Measurements from ENCODE around the gene TMEM242.

Gene TMEM242

GRCh38 chr6:157268835-157269234 is 54.5 kb downstream of the TMEM242 start:
- no peak for DNase-seq

GRCh38 chr6:157268396-157268795 is 54.9 kb downstream of the TMEM242 start:
- DNase-seq: no peak

GRCh38 chr6:157267654-157268053 is 55.7 kb downstream of the TMEM242 start:
- DNase-seq: no peak

GRCh38 chr6:157267109-157267611 is 56.2 kb downstream of the TMEM242 start:
- no peak for DNase-seq

- DNase-seq: no peak
These were observed 56.8 kb downstream of the TMEM242 start for GRCh38 chr6:157266274-157267101.

- no peak for DNase-seq
These were observed 57.7 kb downstream of the TMEM242 start for GRCh38 chr6:157265635-157266034.

GRCh38 chr6:157265186-157265585 is 58.1 kb downstream of the TMEM242 start:
- DNase-seq: no peak

GRCh38 chr6:157264701-157265100 is 58.6 kb downstream of the TMEM242 start:
- DNase-seq: no peak

GRCh38 chr6:157263881-157264397 is 59.4 kb downstream of the TMEM242 start:
- DNase-seq: no peak

- DNase-seq: no peak
These were observed 60.2 kb downstream of the TMEM242 start for GRCh38 chr6:157263146-157263545.

- DNase-seq: no peak
These were observed 61.7 kb downstream of the TMEM242 start for GRCh38 chr6:157261606-157262005.

GRCh38 chr6:157260735-157261410 is 62.4 kb downstream of the TMEM242 start:
- DNase-seq: no peak

GRCh38 chr6:157259443-157259842 is 63.9 kb downstream of the TMEM242 start:
- DNase-seq: no peak

GRCh38 chr6:157258878-157259277 is 64.4 kb downstream of the TMEM242 start:
- peak; percentile 47 for DNase-seq

- DNase-seq: no peak
These were observed 68.2 kb downstream of the TMEM242 start for GRCh38 chr6:157255079-157255478.

- DNase-seq: no peak
These were observed 68.8 kb downstream of the TMEM242 start for GRCh38 chr6:157254538-157254937.

GRCh38 chr6:157253699-157254098 is 69.6 kb downstream of the TMEM242 start:
- no peak for DNase-seq

GRCh38 chr6:157253017-157253416 is 70.3 kb downstream of the TMEM242 start:
- DNase-seq: no peak

GRCh38 chr6:157251586-157252247 is 71.6 kb downstream of the TMEM242 start:
- no peak for DNase-seq

GRCh38 chr6:157249826-157250225 is 73.5 kb downstream of the TMEM242 start:
- DNase-seq: no peak

GRCh38 chr6:157248264-157248663 is 75.1 kb downstream of the TMEM242 start:
- no peak for DNase-seq

- DNase-seq: no peak
These were observed 76.4 kb downstream of the TMEM242 start for GRCh38 chr6:157246771-157247484.

Data from CD4-positive, alpha-beta T cell treated with Interleukin-4 for 4 hours (primary cell).